Superior temporal gyrus (tissue), 1 donor: ENCODE measurements around the gene NHERF1.

Source experiments
- DNase-seq: peaks from one replicate; pipeline ENCODE4 v3.0.0-alpha.2; 2016; ENCODE audit errors: extremely low spot score

The NHERF1 gene

DNA sequence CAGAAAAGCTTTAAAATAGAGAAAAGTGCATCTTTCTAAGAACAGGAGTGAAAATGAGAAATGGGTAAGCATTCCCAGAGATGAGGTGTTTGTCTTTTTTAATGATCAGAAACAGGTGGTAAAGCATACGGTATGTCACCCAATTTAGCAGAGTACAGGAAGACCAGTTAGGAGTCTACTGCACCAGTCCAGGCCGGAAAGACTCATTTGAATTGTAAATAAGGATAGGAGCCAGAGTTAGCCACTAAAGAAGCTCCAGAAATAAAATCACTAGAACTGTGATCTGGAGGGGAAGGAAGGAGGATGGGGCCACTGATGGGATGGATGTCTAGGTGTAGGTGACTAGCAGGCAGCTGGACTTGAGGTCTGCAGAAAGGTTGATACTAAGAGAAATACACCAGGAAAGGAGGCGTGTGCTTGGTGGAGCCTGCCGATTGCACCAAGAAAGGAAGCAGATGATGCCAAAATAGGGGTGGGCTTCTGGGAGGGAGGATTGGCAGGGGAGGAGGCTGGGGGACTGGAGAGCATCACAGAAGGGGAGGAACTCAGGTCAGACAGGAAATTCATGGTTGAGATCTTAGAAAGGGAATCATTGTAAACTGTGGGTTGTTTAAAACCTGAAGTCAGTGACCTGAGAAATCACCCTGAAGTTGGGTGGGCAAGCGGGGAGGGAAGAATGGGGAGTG is 35.8 kb downstream of the NHERF1 start:
- DNase-seq: no peak

- DNase-seq: no peak
Observed at GRCh38 chr17:74785096-74785980, 36.9 kb downstream of the NHERF1 start.

DNA sequence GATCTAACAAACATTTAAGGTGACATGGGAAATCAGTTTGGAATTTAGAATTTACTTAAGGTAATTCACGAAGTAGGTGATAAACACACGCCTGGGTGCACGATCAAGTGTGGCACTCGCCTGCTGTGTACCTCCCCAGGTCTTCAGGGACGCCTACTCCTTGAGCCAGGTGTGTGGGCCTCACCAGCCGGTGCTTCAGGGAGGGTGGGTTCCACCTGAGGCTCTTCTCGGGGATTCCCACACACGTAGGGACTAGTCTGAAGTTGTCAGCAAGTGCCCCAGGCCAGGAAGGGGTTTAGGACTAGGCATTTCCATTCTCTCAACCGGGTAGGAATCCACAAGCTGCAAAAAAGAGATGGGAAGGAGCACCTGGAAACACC is 37.5 kb downstream of the NHERF1 start:
- no peak for DNase-seq

DNA sequence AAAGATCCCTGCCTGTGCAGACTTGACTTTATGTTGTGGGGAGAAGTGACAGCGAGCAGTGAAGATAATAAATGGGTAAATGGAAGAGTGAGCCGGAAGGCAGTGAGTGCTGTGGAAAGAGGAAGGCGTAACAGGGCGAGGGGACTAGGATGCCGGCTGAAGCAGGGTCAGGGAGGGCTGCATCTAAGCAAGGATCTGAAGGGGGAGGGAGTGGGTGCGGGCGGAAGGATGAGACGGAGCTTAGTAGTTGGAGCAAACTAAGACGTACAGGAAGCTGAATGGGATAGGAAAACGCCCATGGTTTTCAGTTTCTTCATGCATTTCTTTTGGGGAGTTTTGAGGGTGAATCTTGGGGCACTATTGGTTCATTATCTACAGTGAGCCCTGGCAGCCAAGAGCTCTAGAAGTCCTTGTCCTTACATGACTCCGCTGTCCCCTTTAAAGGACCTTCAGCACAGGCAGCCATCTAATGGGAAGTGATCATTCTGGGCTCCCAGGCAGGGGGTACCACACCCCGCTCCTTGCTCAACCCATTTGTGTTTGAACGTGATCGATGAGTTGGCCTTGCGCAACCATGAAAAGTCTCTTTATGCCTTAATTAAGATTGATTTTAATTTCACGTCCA is 38.1 kb downstream of the NHERF1 start:
- DNase-seq: no peak

GRCh38 chr17:74790161-74791058 is 42.0 kb downstream of the NHERF1 start:
- no peak for DNase-seq

DNA sequence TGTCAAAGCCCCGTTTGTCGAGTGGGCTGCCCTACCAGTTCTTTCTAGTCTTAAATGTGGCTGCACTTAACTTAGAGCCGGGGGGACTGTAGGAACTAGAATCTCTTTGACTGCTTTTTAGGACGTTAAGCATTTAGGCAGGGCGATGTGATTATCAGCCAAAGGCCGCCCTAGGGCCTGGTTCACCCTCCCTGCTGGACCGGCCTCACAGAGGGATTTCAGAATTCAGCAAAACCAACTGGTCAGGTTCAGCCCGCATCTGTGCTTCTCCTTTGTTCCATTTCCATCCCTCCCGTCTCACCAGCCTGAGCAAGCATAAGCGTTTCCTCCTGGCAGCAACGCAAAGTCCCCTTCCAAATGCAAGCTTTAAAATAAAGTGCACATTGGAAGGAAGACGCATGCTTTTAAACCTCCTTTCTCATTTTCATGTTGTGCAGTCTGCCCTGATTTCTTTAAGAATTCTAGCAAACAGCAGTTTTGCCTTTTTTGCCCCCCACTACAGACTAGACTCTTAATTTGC is 44.2 kb downstream of the NHERF1 start:
- no peak for DNase-seq

DNA sequence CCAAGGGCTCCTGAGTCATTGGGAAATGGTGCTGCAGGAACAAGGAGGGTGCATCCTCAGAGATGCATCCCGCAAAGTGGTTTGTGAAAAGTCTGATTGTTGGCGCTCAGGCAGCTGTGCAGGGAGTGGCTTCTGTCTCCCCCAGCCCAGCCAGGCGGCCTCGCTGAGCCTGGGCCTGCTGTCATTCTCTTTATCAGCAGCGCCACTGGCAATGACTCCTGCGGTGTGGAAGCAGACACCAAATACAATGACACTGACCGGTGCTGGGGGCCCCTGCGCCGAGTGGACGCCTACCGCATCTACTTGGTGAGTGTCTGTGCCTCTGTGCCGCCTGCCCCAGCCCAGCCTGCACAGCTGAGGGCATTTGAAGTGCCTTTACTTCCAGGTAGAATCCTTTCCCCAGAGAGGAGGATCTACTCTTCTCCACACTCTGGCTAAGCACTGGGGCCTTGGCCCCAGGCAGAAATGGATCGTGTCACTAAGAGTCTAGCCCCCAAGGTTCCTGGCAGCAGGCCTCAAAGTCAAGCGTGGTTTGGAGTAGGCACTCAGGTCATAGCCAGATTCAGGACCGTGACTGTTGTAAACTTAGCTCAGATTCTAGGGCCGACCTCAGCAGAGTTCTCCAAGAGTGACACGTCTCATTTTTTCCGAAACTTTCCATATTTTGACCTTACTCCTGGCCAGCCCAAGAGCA is 47.0 kb downstream of the NHERF1 start:
- no peak for DNase-seq

- DNase-seq: no peak
Observed at GRCh38 chr17:74796211-74796610, 47.8 kb downstream of the NHERF1 start.

DNA sequence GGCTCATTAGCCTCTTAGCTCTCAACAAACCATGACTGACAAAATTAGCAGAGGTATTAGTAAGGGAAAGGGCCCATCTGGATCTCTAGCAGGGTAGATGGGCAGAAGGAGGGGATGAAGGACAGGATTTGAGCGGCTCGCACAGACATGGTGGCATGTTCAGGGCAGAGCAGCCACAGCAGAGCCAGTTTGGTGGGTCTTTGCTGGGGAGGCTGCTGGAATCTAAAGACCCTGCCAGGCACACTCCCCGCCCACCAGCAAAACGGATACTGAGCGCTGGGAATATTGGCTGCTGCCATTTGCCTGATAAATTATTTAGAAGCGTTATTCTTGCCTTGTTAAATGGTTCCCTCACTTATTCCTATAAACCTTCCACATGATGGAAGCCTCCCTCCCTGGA is 48.4 kb downstream of the NHERF1 start:
- DNase-seq: no peak

GRCh38 chr17:74797824-74798223 is 49.4 kb downstream of the NHERF1 start:
- no peak for DNase-seq

DNA sequence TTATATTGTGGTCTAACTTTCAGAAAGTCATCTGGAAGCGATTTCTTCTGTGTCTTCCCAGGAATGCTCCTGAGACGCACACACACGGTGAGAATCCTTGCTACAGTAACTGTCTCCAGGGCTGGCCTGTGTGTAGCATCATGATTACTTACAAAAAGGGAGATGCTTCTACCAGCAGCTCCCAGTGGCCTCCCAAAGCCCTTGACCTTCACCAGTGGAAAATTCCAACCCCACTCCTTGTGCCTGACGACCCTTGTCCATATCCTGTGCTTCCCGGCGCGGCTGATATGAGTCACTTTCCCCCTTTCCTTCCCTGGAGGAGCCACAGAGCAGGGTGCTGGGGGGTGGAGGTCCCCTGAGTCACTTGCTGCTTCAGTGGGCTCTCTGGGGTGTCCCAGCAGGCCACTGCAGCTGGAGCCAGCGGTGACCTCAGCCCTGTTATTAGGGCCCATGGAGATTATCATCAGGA is 49.8 kb downstream of the NHERF1 start:
- DNase-seq: no peak

DNA sequence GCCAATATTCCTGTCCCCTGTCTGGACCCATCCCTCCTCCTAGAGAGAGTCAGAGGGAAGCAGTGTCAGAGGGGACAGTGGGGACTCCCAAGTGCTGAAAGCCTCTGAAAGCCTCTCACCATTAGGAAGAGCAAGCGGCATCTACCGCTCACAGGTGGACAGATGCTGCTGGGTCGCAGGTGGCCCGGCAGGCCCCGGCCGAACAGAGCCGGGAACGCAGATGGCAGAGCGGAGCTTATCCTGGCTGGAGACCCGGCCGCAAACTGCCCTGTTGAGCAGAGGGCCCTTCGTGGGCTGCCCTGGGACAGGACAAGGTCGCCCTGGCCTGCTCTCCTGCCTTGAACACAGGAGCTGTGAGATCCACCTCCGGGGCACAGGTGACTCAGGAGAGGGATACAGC is 50.7 kb downstream of the NHERF1 start:
- no peak for DNase-seq

- no peak for DNase-seq
Observed at GRCh38 chr17:74800531-74800930, 52.1 kb downstream of the NHERF1 start.

GRCh38 chr17:74801896-74802295 is 53.5 kb downstream of the NHERF1 start:
- DNase-seq: no peak

DNA sequence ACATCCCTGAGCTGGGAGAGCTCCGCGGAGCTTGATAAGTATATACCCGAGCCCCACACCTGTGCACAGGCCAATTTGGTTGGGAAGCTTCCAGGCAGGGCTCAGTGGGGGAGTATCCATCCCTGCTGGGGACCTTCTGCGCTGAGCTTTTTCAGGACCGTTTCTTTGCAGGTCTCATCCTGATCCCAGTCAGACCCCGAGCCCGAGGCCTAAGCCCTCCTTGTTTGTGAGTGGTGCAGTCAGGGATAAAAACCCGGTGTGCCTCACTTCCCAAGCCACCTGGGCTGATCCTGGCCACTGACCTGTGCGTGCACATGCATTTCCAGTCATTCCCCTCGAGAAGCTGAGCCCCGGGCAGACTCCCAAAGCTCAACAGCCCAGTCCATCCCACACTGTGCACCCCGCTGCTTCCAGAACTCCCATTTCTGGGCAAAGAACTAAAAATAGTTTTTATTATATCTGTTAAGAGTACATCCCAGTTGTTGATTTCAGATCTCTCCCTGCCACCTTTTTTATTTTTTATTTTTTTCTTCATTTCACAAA is 55.0 kb downstream of the NHERF1 start:
- DNase-seq: no peak

- no peak for DNase-seq
Observed at GRCh38 chr17:74803971-74804370, 55.5 kb downstream of the NHERF1 start.

GRCh38 chr17:74804683-74805082 is 56.3 kb downstream of the NHERF1 start:
- DNase-seq: no peak

DNA sequence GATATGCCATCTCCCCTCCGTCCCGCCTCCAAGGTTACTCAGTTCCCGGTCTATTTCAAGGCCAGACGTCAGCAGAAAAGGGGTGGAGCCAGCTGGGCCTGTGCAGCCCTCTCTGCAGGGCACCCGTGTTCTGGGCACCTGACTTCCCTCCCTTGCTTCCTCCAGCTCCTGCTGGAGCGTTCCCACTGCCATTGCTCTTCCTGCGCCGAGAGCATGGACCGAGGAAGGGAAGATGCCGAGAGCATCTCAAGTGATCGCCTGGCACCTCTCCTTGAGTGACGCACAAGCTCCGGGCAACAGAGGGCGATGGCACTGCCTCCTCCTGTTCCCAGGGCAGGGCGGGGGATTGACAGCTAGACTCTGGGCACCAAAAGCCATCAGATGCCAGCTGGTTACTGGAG is 57.2 kb downstream of the NHERF1 start:
- no peak for DNase-seq

DNA sequence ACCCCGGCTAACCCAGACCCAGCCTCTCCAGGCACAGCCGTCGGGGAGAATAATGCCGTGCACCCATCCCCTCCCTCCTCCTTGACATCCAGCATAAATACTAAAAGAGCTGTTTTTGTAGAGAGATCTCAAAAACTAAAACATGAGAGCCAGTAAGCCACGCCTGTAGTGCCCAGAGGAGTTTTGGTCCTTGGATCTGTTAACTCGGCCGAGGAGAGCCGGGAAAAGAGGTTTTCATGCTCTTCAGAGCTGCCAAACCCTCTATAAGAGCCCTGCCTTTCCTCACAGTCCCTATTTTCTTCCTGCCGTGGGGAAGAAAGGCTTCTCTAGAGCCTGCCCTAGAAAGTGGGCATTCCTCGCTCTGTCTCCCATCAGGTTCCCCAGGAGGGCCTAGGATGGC is 57.9 kb downstream of the NHERF1 start:
- no peak for DNase-seq

DNA sequence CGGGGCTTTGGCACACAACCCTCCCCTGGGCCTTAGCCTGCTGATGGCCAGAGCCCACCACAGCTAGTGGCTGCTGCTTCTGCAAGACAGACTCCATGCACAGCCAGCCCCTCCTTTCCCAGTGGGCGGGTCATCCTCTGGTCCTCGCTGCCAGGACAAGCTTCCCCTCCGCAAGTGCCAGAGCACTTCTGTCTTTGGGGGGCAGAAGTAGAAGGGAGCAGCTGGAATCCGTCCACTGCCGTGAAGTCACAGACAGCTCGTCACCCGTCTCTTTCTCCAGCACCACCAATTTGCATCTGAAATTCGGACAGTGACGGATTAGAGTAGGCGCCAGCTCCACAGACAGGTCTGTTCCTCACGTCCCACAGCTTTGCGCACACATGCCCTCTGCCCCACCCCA is 59.0 kb downstream of the NHERF1 start:
- DNase-seq: no peak

- peak; percentile 51 for DNase-seq
Observed at GRCh38 chr17:74807925-74808324, 59.5 kb downstream of the NHERF1 start.
